GM19452 (cell line): ENCODE results near the gene ADGRG1.

Source experiments
- ATAC-seq: cut with Tn5 transposase; IDR thresholded peaks from one replicate; pipeline ENCODE4 v1.9.1; 2021; ENCODE audit not compliant: unreplicated experiment

ADGRG1 gene

DNA sequence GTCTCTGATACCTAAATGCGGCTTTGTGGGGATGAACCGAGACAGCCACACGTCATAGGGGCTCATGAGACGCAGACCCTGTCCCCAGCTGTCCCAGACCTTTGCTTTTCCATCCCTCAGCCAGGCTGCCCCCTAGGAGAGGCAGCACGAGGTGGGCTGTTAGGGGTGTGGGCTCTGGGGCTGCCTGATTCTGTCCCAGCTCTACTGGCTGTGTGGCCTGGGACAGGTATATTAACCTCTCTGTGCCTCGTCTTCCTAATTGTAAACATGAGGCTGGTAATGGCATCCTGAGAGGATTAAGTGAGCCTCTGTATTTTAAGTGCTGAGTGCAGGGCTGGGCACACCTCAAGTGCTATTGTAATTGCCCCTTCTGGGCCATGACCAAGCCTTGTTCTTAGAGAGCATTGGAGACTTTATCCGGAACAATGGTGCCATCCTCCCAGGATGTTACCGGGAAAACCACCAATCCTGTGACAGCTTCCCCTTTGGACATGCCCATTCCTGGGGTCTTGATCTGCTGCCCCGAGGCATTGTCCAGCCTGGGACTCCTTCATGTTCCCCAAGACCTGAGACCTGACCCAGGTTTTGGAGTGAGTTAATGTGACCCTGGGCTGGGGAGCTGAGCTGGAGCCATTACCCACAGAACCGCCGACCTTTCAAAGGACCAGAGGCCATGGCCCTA, 5.1 kb downstream of the ADGRG1 start:
- no peak for ATAC-seq

GRCh38 chr16:57634171-57634570, 5.7 kb downstream of the ADGRG1 start:
- no peak for ATAC-seq

DNA sequence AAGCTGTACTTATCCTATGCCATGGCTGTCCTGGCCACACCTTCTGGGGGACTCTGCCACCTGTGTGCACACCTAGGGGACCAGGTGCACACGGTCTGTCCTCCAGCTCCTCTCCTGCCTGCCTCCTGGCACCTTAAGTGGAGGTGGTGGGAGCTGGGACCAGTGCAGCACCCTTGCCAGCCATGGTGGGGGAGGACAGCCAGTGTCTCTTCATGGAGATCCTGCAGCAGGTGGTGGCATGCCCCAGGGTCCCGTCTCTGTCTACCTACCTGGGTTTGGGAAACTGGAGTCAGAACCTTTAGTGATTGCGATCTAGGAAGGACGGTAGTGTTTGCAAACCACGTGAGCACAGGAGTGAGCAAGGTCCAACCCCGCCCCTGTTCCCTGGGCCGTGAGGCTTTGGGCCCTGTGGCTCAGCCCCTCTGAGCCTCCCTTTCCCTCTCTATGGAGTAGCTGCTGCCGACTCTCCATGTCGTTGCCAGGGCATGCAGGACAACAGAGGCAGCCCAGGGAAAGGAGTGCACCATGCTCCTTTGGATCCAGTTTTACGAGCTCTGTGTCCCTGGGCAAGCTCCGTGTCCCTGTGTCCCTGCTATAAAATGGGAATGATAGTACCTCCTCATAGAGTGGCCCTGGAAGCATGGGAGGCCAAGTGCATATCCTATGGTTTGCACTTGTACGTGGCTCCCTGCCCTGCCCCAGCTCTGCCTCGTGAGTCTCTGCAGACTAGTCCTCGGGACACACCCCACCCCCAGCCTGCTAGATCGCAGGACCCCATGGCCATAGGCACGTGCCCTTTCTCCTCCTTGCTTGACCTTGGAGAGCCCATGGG, 7.1 kb downstream of the ADGRG1 start:
- ATAC-seq, result no peak

- no peak for ATAC-seq
These were observed 7.8 kb downstream of the ADGRG1 start for GRCh38 chr16:57636184-57636583.

DNA sequence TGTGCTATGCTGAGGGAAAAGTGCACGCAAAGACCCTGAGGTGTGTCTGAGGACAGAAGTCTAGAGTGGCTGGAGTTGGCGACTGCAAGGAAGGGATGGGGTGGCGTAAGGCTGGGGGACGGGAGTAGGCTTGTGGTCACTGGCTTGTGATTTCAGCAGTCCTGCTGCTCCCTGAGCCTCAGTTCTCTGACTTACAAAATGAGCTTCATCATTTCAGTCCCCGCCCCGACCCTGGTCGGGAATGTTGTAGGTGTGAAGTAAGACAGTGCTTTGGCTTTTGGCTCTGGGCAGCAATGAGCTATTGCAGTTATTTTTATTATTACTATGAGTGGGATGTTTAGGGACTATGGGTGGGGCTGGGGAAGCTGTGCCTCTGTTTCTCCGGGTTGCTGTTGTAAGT, 8.6 kb downstream of the ADGRG1 start:
- no peak for ATAC-seq

DNA sequence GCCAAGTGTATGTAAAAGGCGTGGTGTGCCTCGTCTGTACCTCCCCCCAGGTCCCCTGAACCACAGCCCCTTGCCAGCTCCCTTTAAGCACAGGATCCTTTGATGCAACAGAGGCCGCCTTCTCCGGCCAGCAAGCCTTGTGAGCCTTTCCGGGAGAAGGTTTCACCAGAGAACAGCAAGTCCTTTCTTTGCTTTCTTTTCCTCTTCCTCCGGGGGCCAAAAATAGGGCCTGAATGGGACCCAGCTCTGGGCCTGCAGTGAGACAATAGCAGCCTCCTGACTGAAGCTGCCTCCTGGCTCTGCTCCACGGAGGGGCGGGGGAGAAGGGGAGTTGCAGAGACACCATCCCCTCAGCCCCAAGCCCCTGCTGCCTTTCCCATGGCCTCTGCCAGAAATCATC, 9.0 kb downstream of the ADGRG1 start:
- no peak for ATAC-seq

GRCh38 chr16:57637965-57638364, 9.5 kb downstream of the ADGRG1 start:
- ATAC-seq, result no peak

- no peak for ATAC-seq
These were observed 10.0 kb downstream of the ADGRG1 start for GRCh38 chr16:57638381-57638780.

DNA sequence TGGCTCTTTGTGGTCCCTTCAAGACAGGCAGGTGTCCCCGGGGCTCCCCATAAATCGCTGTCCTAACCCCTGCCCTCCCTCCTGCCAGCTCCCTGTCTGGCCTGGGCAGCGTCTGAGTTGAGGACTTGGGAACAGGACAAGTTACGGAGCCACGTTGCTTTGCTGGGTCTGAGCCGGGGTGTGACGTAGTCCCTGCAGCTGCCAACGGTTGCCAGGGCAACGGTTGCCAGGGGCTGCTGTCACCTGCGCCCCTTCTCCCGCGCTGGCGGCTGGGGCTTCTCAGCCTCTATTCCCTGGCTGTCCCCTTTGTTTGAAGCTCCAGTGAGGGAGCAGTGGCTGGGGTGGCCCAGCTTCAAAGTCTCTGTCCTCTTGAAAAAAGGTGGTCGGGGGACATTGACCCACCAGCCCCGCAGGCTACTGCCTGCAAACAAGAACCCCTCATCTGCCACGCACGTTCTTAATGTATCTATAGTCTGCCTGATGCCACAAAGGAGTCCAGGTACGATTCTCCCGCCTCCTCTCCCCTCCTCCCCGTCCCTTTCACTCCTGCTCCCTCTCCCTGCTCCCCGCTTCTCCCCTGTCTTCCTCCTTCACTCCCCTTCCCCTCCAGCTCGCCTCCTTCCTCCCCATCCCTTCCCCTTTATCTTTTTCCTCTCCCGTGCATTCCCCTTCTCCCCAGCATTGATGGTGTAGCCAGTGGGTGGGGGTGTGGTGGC, 10.9 kb downstream of the ADGRG1 start:
- no peak for ATAC-seq

GRCh38 chr16:57640185-57640584, 11.8 kb downstream of the ADGRG1 start:
- ATAC-seq, result no peak

DNA sequence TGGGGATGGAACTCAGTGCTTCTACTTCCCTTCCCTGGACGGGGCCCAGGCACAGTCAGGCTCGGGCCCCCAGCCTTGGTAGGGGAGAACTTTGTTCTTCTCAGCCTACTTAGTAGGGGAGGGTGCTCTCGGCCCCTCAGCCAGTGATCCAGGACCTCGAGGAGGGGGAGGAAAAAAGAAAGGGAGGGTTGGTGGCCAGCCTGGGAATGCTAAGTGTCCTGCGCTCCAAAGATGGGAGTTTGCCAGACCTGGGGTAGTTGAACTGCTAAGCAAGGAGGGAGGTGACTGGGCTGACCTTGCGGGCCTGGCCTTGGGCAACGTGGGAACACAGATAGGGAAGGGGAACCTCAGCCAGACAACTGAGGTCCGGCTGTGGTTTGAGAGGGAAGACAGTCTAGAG, 12.2 kb downstream of the ADGRG1 start:
- ATAC-seq, result no peak

DNA sequence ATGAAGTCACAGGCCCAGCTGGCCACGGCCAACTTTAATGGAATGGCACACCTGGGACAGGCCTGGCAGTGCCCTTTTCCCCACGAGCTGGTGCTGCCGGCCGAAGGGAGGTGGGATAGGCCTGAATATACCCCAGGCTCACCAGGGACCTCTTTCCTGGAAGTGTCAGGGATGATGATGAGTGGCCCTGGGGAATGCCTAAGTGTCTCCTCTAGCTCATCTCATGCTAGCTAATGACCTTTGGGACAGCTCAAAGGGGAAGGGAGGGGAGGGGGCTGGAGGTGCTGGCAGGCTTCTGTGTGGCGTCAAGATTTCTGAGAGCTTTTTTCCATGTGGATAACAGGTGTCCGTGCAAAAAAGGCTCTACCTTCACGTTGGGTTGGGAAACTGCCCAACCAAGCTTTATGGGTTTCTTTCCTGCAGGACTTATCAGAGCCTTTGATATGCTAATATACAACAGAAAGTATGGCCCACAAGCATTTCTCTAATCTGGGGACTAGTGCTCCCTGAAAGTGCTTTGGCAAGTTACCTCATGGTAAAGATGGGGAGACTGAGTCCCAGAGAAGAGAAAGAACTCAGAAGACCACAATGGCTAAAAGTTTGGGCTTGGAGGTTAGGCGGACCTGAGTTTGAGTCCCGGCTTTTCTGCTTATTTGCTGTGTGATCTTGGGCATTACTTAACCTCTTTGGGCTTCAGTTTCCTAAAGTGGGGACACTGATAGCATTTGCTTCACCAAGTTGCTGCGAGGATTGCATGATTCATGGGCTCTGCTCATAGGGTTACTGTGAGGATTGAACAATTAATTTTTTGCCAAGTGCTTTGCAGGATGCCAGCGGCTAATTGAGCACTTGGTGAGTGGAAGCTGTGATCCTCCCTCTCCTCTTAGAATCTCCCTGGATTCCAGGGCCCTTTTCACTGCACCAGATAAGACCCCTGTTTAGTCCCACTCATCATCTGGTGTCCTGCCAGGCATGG, 14.0 kb downstream of the ADGRG1 start:
- no peak for ATAC-seq

- no peak for ATAC-seq
These were observed 14.9 kb downstream of the ADGRG1 start for GRCh38 chr16:57643147-57643874.

DNA sequence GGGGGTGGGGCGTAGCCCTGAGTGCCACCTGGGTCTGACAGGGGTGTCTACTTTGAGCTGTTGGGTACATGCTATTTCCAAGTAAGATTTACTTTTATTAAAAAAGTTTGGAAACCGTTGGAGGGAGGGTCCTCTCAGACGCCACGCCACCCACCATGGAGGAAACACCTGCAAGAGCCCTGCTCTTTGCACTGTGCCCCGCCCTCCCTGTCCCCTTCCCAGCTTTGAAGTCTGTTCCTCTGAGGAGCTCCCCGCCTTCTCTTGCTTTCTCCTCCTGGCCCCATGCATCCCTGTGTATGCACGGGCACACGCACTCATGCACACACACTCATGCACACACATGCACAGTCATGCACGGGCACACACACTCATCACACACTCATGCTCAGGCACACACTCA, 15.5 kb downstream of the ADGRG1 start:
- ATAC-seq, result no peak

- no peak for ATAC-seq
These were observed 16.1 kb downstream of the ADGRG1 start for GRCh38 chr16:57644383-57645014.

GRCh38 chr16:57645169-57645568, 16.7 kb downstream of the ADGRG1 start:
- no peak for ATAC-seq

DNA sequence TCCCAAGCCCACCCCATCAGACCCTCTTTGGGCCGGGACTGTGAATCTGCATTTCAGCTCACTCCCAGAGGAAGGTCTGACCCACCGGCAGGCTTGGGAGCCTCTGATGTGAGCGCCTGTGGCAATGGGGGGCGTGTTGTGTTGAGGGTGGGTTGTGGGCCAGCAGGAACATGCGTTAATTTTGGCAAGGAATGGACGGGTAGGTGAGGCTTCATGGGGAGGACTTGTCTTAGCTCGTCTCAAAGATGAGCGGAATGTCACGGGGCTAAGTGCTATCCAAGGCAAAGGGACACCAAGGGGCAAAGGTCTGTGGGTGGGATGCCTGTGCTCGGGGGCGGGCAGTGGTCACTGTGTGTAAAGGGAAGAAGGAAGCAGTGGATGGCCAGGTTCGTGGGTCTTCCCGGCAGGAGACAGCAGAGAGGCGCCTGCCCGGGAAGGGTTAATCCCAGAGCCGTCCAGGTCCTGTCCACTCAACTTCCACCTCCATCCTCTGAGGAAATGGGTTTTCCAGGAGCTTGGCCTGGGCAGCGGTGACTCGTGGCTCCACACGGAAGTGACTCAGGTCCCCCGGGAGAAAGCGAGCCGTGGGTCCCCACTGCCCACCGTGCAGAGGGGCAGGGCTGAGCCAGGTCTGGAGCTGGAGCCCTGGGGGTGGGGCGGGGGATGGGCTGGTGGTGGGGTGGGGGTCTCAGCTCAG, 17.4 kb downstream of the ADGRG1 start:
- no peak for ATAC-seq

GRCh38 chr16:57646388-57647039, 18.1 kb downstream of the ADGRG1 start:
- no peak for ATAC-seq
